Prostate gland (tissue), 2 donors: ENCODE results near the gene ABCC8.

Experiments used
- CTCF ChIP-seq, 4 experiments: fragments of 200-600 bp in 2 of 4; fragments of 450-650 bp in 2 of 4; sonication (generic) in 2 of 4; IDR thresholded peaks; 1 replicate in 3 of 4; 2 replicates in 1 of 4; pipeline ENCODE4 v1.5.1; 2016 to 2019; ENCODE audit warnings: antibody characterized with exemption in 4 of 4, mild to moderate bottlenecking in 2 of 4, moderate library complexity in 2 of 4
- POLR2A ChIP-seq: fragments of 450-650 bp; IDR thresholded peaks from one replicate; pipeline ENCODE4 v1.6.1; 2016; ENCODE audit warnings: antibody characterized with exemption, mild to moderate bottlenecking
- POLR2AphosphoS5 ChIP-seq: sonication (generic); formaldehyde crosslinking; IDR thresholded peaks from one replicate; pipeline ENCODE4 v1.6.1; 2017; ENCODE audit warnings: antibody characterized with exemption

- TF ChIP-seq CTCF (IDR thresholded peaks at IDR 0.05) (no peak), POLR2A (no peak), POLR2AphosphoS5 (no peak)
Observed at GRCh38 chr11:17452668-17453067, 24.0 kb downstream of the ABCC8 start.
